Fibroblast of lung (primary cell): ENCODE measurements around the gene SNX33. TPM values are rescaled to one million over a fixed set of nuclear protein-coding genes. Genes with fewer than 3 reads are reported as not detected.
"Not testable (repeated sequence)": the region's sequence is repeated elsewhere in the genome, so short reads cannot be mapped to it uniquely, and the experiment has no call there.

ENCODE experiments used
- DNase-seq, 2 donors: peaks; one replicate each; pipeline versions ENCODE4 v3.0.0 to v3.0.0-alpha.2; 2010; ENCODE audit warnings: low read depth in 2 of 2
- H2AFZ ChIP-seq: 2 replicates; pipeline ENCODE4 v1.5.1; 2012; ENCODE audit warnings: low read length, control low read depth, inconsistent platforms
- H3K27ac ChIP-seq: 2 replicates; pipeline ENCODE4 v1.5.1; 2011; ENCODE audit warnings: low read length, control low read depth; ENCODE audit not compliant: insufficient read depth
- H3K27me3 ChIP-seq: 2 replicates; pipeline ENCODE4 v1.5.1; 2011; ENCODE audit warnings: mild to moderate bottlenecking, low read length; ENCODE audit not compliant: control insufficient read depth, insufficient read depth
- H3K36me3 ChIP-seq: 2 replicates; pipeline ENCODE4 v1.5.1; 2011; ENCODE audit warnings: low read length; ENCODE audit not compliant: control insufficient read depth, insufficient read depth
- H3K4me1 ChIP-seq: 2 replicates; pipeline ENCODE4 v1.5.1; 2011; ENCODE audit warnings: low read length; ENCODE audit not compliant: control insufficient read depth, insufficient read depth; ENCODE audit errors: extremely low read depth
- H3K4me2 ChIP-seq: 2 replicates; pipeline ENCODE4 v1.5.1; 2011; ENCODE audit warnings: low read length, control low read depth; ENCODE audit not compliant: insufficient read depth; ENCODE audit errors: extremely low read depth
- H3K4me3 ChIP-seq, 4 experiments: fragments of 200-600 bp in 1 of 4; sonication (generic) in 1 of 4; replicated peaks in 1 of 4; 2 replicates each; pipeline ENCODE4 v1.5.1; 2011 to 2016; ENCODE audit warnings: low read length in 4 of 4, low read depth in 3 of 4, mild to moderate bottlenecking in 3 of 4, control low read depth in 2 of 4, inconsistent platforms in 1 of 4, mixed read lengths in 1 of 4; ENCODE audit not compliant: insufficient read depth in 1 of 4; ENCODE audit errors: control extremely low read depth in 1 of 4
- H3K79me2 ChIP-seq: 2 replicates; pipeline ENCODE4 v1.5.1; 2012; ENCODE audit warnings: mild to moderate bottlenecking, low read length, inconsistent platforms; ENCODE audit not compliant: control insufficient read depth, insufficient read depth
- H3K9ac ChIP-seq: 2 replicates; pipeline ENCODE4 v1.5.1; 2011; ENCODE audit warnings: mild to moderate bottlenecking, low read length, control low read depth; ENCODE audit not compliant: insufficient read depth
- H3K9me3 ChIP-seq: 2 replicates; pipeline ENCODE4 v1.5.1; 2012; ENCODE audit warnings: low read depth, low read length; ENCODE audit not compliant: control insufficient read depth, insufficient read depth
- H4K20me1 ChIP-seq: 2 replicates; pipeline ENCODE4 v1.5.1; 2011; ENCODE audit warnings: low read length; ENCODE audit not compliant: control insufficient read depth, insufficient read depth; ENCODE audit errors: extremely low read depth
- CTCF ChIP-seq, 2 donors: IDR thresholded peaks in 1 of 2; conservative IDR thresholded peaks in 1 of 2; 1 replicate in 1 of 2; 2 replicates in 1 of 2; pipeline ENCODE4 v1.5.1; 2011 to 2012; ENCODE audit warnings: low read length in 2 of 2, control low read depth in 1 of 2, inconsistent platforms in 1 of 2, low read depth in 1 of 2, mild to moderate bottlenecking in 1 of 2
- EZH2 ChIP-seq: IDR thresholded peaks from 2 replicates; pipeline ENCODE4 v1.5.1; 2012; ENCODE audit warnings: low read length, control low read depth, mild to moderate bottlenecking; ENCODE audit errors: missing control alignments
- polyA plus RNA-seq, 2 donors: library from polyadenylated mRNA; depleted of rRNA in 1 of 2; stranded (reverse) in 1 of 2; unstranded in 1 of 2; fragments of >200 nt; gene quantifications; 2 replicates each; pipeline ENCODE4 v1.2.1, GENCODE V29; 2011 to 2012; ENCODE audit warnings: missing spikeins in 1 of 2
- total RNA-seq: library from RNA; depleted of rRNA; stranded (reverse); fragments of >200 nt; gene quantifications from 2 replicates; pipeline ENCODE4 v1.2.1, GENCODE V29; 2014

The SNX33 gene
- total and polyA plus RNA-seq, 2 donors (not counting 1 experiment from before 2014, with no cell fraction given): 17.5 to 24.6 TPM

- H3K9ac ChIP-seq: no peak overlapping the region
- peaks cover 2% of the 10 kb centered on the region for H3K36me3 ChIP-seq
- H3K9me3 ChIP-seq: no peaks in the 10 kb centered on the region
- no peak overlapping the region for H3K4me2 ChIP-seq
- DNase-seq: no peak
- no peak overlapping the region for H2AFZ ChIP-seq
- no peaks in the 10 kb centered on the region for H3K27me3 ChIP-seq
- TF ChIP-seq CTCF (conservative IDR thresholded peaks at IDR 0.05 in 1 of 2, IDR thresholded peaks at IDR 0.05 in 1 of 2; ENCODE audit: low read depth in 1 of 2, low read length in 2 of 2) (no peak), EZH2 (no peak)
- peaks cover 48% of the 10 kb centered on the region for H3K79me2 ChIP-seq
- no peaks in the 10 kb centered on the region for H4K20me1 ChIP-seq
- H3K4me1 ChIP-seq: peaks cover 33% of the 10 kb centered on the region
- no peak overlapping the region for H3K4me3 ChIP-seq
- H3K27ac ChIP-seq: no peak overlapping the region
Observed at GRCh38 chr15:75706682-75706954, 58.9 kb downstream of the SNX33 start.

GRCh38 chr15:75709458-75709857 lies 61.7 kb downstream of the SNX33 start:
- not testable (repeated sequence) for H3K9me3 ChIP-seq, H2AFZ ChIP-seq, H4K20me1 ChIP-seq, H3K36me3 ChIP-seq, H3K27me3 ChIP-seq
- peak; percentile 76 to 84 for DNase-seq
- Histone ChIP-seq H3K4me1 (peaks cover 33% of the 10 kb centered on the region), H3K79me2 (peaks cover 50% of the 10 kb centered on the region), H3K4me3 (peak overlapping the region in 2 of 4 experiments; percentile 29 to 38), H3K27ac (peak overlapping the region; percentile 65), H3K9ac (peak overlapping the region; percentile 53), H3K4me2 (peak overlapping the region; percentile 68)

GRCh38 chr15:75710874-75711273 lies 63.2 kb downstream of the SNX33 start:
- Histone ChIP-seq H3K79me2 (peaks cover 39% of the 10 kb centered on the region), H3K4me1 (peaks cover 27% of the 10 kb centered on the region)
- H3K4me2 ChIP-seq, H3K9ac ChIP-seq, H3K9me3 ChIP-seq, H3K27me3 ChIP-seq, H3K4me3 ChIP-seq, H2AFZ ChIP-seq, H3K27ac ChIP-seq, H3K36me3 ChIP-seq, H4K20me1 ChIP-seq: not testable (repeated sequence)
- DNase-seq: peak in 1 of 2 donors; percentile 61

GRCh38 chr15:75711495-75711894 lies 63.8 kb downstream of the SNX33 start:
- peaks cover 25% of the 10 kb centered on the region for H3K4me1 ChIP-seq
- not testable (repeated sequence) for H3K27ac ChIP-seq, H3K27me3 ChIP-seq, H3K9me3 ChIP-seq, H2AFZ ChIP-seq, H4K20me1 ChIP-seq, H3K9ac ChIP-seq, H3K36me3 ChIP-seq
- H3K4me2 ChIP-seq: peak overlapping the region; percentile 21
- H3K4me3 ChIP-seq: peak overlapping the region in 3 of 4 experiments; percentile 3 to 92 (median 52)
- DNase-seq: peak; percentile 47 to 81
- peaks cover 34% of the 10 kb centered on the region for H3K79me2 ChIP-seq

Other genes starting within 250 kb of the SNX33 start
- gene SIN3A, start 196.2 kb upstream of the SNX33 start, total RNA-seq: 21.1 and 27.2 TPM in 2 replicates
- 23.0 and 30.3 TPM in 2 replicates for gene SIN3A, start 196.2 kb upstream of the SNX33 start, polyA plus RNA-seq
- gene PTPN9, start 68.6 kb upstream of the SNX33 start, total RNA-seq: 14.6 and 20.6 TPM in 2 replicates
- gene PTPN9, start 68.6 kb upstream of the SNX33 start, polyA plus RNA-seq: 41.6 and 54.1 TPM in 2 replicates
- gene SNUPN, start 22.2 kb upstream of the SNX33 start, total RNA-seq: 31.3 and 32.7 TPM in 2 replicates
- 32.1 and 35.9 TPM in 2 replicates for gene SNUPN, start 22.2 kb upstream of the SNX33 start, polyA plus RNA-seq
- gene IMP3, start 7.7 kb upstream of the SNX33 start, total RNA-seq: 45.1 and 58.6 TPM in 2 replicates
- 34.0 and 48.4 TPM in 2 replicates for gene IMP3, start 7.7 kb upstream of the SNX33 start, polyA plus RNA-seq
- 26.5 and 109 TPM in 2 replicates for gene CSPG4, start 64.9 kb downstream of the SNX33 start, total RNA-seq
- 14.5 and 23.1 TPM in 2 replicates for gene CSPG4, start 64.9 kb downstream of the SNX33 start, polyA plus RNA-seq
- gene UBE2Q2, start 195.5 kb downstream of the SNX33 start, total RNA-seq: 55.7 and 62.6 TPM in 2 replicates
- gene UBE2Q2, start 195.5 kb downstream of the SNX33 start, polyA plus RNA-seq: 38.7 and 55.7 TPM in 2 replicates